ENCODE data around the gene ZMIZ1.
A peak's percentile ranks its signal among the peaks of the same experiment; 100 is the strongest.

ZMIZ1 gene, protein sequence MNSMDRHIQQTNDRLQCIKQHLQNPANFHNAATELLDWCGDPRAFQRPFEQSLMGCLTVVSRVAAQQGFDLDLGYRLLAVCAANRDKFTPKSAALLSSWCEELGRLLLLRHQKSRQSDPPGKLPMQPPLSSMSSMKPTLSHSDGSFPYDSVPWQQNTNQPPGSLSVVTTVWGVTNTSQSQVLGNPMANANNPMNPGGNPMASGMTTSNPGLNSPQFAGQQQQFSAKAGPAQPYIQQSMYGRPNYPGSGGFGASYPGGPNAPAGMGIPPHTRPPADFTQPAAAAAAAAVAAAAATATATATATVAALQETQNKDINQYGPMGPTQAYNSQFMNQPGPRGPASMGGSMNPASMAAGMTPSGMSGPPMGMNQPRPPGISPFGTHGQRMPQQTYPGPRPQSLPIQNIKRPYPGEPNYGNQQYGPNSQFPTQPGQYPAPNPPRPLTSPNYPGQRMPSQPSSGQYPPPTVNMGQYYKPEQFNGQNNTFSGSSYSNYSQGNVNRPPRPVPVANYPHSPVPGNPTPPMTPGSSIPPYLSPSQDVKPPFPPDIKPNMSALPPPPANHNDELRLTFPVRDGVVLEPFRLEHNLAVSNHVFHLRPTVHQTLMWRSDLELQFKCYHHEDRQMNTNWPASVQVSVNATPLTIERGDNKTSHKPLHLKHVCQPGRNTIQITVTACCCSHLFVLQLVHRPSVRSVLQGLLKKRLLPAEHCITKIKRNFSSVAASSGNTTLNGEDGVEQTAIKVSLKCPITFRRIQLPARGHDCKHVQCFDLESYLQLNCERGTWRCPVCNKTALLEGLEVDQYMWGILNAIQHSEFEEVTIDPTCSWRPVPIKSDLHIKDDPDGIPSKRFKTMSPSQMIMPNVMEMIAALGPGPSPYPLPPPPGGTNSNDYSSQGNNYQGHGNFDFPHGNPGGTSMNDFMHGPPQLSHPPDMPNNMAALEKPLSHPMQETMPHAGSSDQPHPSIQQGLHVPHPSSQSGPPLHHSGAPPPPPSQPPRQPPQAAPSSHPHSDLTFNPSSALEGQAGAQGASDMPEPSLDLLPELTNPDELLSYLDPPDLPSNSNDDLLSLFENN

DNA sequence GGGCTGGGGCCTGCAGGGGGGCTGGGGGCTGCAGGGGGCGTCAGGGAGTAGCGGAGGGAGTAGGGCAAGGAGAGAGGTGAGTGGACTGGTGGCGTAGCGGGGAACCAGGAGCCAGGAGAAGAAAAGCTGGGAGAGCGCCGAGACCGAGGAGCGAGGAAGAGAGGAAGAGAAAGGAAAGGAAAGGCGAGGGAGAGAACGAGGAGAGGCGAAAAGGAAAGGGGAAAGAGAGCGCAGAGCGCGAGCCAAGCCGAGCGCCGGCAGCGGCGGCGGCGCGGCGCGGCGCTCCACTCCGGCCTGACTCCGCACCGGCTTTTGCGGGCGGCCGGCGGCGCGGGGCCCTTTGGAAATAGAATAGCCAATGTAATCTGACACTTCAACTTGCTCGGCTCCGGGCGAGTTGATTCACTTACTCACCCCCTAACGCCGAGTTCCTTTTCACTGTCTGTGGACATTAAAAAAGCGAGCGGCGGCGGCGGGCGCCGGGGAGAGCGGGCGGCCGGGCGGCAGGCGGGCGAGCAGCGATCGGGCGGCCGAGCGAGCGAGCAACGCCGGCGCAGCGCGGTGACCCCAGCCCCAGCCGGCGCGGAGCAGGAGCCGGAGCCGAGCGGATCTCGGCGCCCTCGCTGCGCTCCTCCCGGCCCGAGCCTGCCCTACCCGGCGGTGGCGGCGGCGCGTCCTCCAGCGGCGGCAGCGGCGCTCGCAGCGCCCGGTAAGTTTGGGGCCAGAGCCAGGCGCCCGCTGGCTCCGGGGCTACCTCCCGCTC is at the start of gene ZMIZ1:
ZMIZ1 (plus strand) TSS at position 405 of the 763 bp plus-strand sequence. CDS start 132,667 bp downstream, outside the sequence.
- DNase-seq (ENCODE audit: low read depth in 2 of 3, low spot score in 2 of 3): peak in 2 of 3 experiments; percentile 57 to 61

DNA sequence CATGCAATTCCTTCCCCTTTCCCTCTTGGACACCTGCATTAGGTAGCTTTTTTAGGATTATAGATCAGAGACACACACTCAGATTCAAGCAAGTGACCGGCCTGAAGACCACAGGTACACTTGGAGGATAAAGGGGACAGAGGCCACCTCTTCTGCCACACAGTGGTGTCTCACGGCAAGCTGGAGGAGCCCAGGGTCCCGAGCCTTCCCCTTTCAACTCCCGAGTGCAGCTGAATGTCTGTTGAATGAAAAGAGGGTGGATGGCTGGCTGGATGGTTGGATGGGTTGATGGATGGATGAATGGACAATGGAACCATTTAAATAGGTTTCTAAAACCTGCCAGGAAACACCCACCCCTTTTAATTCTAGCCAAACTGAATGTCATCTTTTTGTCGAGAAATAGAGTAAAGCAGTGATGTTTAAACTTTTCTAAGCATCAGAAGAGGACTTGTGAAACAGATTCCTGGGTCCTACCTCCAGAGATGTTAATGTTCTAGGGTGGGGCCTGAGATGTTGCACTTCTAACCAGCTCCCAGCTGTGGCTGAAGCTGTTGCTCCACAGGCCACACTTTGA is 49.2 kb upstream of the ZMIZ1 start:
- DNase-seq (ENCODE audit: low read depth in 2 of 3, low spot score in 2 of 3): no peak

DNA sequence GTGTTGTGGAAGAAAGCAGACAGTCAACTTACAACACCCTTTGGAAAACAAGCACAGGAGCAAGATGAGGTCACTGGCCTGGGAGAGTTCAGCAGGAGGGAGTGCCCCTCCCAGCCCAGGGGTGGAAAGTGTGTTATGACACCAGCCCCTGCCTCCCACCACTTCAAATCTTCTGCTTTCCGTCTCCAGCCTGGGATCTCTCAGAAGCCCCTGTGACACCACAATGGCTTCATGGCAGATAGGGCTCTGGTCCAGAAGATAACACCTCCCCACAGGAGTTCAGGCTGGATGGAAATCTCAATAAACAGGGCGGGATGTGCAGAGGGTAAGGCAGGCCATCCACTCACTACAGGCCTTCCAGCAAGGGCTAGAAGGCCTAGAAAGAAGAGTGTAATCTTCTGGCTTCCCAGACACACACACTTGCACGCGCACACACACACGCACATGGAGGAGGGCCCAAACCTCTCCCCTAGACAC is 48.7 kb upstream of the ZMIZ1 start:
- no peak for DNase-seq (ENCODE audit: low read depth in 2 of 3, low spot score in 2 of 3)

DNA sequence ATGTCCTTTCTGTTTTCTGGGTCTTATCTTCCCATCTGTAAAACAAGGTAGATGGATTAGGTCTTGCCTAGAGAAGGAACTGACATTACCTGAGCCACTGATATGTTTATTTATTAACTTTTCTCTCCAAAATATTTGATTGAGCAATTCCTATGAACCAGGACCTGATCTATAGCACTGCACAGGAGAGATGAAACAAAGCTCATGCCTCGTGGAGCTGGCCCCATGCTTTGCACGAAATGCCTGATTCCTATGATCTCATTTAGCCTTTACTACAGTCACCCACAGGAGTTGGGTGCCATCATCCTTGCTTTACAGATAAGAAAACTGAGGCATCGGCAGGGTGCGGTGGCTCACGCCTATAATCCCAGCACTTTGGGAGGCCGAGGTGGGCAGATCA is 48.2 kb upstream of the ZMIZ1 start:
- no peak for DNase-seq (ENCODE audit: low read depth in 2 of 3, low spot score in 2 of 3)

DNA sequence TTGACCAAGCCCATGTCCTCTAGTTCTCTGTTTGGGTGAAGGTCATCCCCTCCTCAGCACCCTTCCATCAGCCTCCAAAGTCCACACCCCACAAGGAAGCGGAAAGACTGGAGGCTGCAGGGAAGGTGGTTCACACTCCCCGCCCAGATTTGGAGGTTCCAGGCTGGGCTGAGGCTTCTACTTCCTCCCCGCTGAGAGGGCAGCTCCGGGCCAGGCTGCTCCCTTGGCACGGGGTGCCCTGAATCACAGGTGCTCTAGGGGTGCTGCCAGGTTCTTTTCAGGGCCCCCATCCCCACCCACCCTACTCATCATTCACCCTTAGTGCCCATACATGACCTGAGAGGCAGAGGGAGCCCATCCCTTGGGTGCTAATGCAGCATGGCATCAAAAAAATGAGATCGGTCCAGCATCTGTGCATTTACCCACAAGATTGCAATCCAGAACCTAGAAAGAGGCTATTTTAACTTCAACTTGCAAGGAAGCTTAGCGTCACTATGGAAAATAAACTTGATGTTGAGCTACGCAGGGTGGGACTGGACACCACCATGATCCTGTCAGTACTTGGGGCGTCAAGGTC is 47.3 kb upstream of the ZMIZ1 start:
- no peak for DNase-seq (ENCODE audit: low read depth in 2 of 3, low spot score in 2 of 3)

DNA sequence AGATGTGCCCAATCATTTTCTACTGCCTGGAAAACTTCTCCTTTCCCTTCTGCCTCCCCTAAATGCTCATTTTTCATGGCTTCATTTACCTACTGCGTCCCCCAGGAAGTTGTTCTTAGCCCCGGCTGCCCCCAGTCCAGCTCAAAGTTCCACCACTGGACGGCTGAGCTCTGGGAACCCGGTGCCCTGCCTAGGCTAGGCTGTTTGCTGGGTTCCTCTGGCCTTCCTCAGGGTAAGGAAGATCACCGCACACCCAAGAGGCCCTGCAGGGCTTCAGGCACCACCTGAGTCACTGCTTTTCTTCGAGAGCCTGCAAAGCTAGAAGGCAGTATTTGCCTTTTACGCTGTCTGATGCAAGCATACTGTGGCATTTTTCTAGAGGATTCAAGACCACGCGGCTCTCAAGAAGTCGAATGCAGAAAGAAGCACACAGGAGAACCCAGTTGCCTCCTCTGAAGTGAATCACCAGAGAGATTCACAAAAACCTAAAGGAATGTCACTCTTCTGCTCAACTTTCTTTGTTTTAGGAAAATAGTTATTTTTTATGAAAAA is 46.7 kb upstream of the ZMIZ1 start:
- no peak for DNase-seq (ENCODE audit: low read depth in 2 of 3, low spot score in 2 of 3)

DNA sequence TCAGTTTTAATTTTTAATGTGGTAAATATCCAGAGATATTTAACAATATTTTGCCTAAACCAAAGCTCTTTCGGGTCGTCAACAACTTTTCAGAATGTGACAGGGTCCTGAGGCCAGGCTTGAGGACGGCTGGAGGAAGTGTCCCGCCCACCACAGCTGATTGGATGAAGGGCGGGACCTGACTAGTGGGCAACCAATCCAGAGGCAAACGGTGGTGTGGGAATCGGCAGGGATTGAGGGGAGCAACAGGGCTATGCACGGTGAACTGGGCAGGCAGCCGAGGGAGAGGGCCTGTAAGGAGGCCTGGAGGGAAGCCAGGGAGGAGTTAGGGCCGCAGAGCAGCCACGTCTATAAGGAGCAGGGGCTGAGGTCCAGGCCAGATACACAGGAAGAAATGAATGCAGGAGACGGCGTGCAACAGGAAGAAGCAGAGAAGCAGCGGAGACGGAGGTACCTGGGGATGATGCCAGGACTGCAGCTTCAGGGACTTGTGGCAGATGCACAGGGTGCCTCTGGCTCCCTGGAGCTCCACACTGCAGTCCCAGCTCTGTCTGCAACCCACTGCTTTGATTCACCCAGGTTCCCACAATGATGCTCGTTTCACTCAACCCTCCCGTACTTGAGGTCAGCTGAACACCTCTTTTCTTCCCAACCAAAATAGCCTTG is 46.1 kb upstream of the ZMIZ1 start:
- DNase-seq (ENCODE audit: low read depth in 2 of 3, low spot score in 2 of 3): no peak

DNA sequence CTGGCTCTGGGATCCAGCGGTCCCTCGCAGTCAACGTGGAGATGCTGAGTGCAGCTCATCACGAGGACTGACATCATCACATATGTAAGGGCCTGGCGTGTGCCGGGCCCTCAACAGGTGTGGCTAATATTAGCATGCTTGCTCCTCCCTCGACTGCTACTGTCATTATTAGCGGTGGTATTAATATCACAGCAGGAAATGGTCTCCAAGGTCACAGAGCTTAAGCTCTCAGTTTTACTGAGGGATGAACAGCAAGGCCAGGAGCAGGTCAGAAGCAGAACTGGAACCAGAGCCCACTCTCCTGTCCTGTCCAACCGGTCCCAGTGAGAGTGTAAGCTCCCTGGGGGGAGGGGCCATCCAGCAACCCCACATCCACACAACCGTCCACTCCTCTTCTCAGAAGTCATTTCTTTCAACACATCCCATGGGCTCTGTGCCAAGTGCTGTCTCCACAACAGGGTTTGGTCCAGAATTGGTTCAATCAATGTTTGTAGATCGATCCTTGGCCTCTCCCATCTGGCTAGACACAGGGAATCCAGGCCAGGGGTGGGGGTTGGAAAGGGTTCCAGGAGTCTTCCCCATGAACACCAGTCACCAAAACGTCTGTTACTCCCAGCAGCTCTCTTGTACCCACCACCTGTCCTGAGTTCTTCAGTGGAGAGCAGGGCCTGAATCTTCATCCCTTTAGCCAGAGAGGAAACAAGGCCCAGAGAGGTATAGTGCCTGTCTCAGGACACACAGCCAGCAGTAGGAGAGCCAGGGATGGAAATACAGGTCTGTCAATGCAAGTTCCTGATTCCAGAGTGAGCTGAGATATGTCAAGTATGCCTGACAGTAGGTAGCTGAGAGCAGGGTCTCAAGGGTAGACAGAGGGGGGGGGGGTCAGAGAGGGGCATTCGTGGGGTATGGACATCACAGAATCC is 45.3 kb upstream of the ZMIZ1 start:
- no peak for DNase-seq (ENCODE audit: low read depth in 2 of 3, low spot score in 2 of 3)

DNA sequence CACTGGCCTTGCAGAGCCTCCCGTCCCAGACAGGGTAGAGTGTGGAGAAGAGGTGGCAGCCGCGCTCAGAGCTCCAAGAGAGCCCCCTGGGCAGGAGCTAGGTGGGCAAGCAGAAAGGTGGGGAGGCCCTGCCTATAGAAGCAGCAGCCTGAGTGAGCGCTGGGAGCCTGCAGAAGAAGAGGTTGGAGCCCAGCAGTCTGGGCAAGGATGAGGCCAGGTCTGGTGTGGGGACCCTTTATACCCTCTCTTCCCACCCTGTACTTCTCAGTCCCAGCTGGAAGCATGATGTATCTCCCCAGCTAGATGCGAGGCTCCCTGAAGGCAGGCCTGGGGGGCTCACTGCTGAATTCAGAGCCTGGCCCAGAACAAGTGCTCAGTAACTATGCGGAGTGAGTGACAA is 44.5 kb upstream of the ZMIZ1 start:
- DNase-seq (ENCODE audit: low read depth in 2 of 3, low spot score in 2 of 3): no peak

DNA sequence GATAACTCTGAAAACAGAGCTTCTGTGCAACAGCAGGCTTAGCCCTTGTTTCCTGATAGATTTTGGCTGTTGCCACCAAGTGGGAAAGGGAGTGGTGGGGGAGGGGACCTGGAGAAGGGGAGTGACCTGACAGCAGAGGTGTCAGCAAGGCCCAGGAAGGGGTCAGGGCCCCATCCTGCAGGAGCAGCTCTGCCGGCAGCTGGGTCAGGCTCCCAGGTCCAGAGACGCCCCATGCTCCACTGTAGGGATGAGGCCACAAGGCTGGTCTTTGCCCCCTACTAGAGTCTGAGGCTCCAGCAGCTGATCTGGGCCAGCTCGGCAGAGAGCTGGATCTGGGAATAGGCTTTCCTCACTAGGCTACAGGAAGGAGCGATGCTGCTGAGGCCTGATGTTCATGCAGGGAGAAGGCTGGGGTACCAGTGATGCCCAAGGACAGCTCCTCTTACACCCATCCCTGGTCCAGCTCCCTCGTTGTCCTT is 44.0 kb upstream of the ZMIZ1 start:
- no peak for DNase-seq (ENCODE audit: low read depth in 2 of 3, low spot score in 2 of 3)

DNA sequence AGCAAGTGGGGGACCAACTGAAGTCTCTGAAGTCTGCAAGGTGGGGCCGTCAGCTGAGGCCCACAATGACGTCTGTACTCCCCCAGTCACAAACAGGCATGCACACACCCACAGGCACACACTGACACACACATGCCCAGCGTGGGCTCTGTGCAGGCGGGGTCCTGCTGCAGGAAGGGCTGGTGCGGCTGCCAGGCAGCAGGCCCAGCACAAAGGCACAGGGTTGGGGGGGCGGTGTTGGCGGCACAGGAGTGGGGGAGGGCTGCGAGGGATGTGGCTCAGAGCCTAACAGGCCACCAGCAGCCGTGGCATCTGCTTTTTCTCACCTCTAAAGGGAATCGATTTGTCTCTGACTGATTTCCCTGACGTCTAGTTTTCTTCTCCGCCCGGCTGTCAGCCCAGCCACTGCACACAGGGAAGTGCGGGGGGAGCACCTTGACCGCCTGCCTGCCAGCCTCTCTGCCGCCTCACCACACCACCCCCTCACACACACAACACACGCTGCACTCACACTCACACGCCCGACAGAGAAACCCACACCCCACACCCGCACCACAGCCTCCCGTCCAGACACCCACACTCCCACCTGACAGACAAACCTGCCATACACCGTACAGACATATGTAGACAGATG is 43.5 kb upstream of the ZMIZ1 start:
- DNase-seq (ENCODE audit: low read depth in 2 of 3, low spot score in 2 of 3): peak in 1 of 3 experiments; percentile 23

DNA sequence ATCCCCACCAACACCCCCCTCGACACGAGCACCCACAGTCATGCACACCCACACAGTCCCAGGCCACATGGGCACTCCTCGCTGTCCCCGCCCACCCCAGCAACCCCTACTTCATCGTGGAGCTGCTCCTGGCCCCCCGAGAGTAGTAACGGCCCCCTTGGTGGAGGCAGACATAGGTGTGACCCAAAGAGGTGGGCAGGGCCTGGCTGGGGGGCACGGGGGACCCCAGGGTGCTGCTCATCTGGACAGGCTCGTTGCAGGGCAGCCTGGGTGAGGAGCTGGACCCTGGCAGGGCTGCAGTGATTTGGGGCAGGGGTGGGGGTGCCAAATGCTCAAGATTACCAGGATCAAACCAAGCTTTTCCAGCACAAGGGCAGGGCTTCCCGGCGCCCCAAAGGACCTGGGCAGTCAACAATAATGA is 42.4 kb upstream of the ZMIZ1 start:
- DNase-seq (ENCODE audit: low read depth in 2 of 3, low spot score in 2 of 3): no peak

DNA sequence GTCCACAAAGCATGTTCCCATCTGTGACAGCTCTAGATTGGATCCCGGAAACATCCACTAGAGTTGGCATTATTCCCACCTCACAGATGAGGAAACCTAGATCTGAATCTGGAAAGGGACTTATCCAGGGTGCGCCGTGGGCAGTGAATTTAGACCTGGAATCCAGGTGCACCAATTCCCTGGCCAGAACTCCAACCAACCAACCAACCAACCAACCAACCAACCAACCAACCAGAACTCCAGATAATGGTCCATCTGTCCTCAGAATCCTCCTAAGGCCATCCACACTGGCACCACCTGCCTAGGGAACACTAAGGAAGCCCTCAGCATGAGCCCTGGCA is 42.0 kb upstream of the ZMIZ1 start:
- no peak for DNase-seq (ENCODE audit: low read depth in 2 of 3, low spot score in 2 of 3)

DNA sequence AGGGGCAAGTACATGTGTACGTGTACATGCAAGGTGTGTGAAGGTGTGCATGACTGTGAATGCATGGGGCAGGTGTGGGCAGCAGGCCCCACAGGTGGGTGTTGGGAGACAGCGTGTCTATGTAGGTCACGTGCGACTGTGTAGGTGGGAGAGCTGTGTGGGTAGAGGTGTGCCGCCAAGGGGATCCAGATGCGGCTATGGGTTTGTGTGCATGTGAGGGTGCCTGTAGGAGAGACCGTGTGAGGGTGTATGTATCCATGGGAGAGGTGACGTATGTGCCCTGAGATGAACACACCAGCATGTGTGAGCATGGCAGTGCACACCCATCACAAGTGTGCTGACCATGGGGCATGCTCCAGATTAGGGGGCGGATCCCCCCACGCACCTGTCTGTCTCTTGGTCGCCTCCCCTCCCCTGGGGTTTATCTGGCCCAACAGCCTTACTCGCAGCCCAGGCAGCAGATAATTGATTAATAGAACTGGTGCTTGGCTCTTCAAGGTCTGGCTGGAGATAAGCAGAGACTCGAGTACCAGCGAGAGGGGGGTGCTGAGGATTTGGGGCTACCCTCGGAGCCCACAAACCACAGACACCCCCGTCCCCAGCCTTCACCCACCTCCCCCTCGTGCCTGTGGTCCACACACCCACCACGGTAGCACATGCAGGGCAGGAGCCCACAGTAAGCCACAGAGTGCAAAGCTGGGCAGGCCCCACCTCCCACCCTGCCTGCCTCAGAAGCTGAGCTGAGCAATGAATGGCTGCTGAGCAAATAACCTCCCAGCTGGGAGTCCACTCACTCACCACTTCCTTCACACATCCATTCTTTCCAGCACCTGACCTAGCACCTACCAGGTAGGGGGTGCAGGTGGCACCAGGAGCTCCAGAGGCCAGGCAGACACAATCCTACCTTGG is 41.4 kb upstream of the ZMIZ1 start:
- peak in 1 of 3 experiments; percentile 30 for DNase-seq (ENCODE audit: low read depth in 2 of 3, low spot score in 2 of 3)

DNA sequence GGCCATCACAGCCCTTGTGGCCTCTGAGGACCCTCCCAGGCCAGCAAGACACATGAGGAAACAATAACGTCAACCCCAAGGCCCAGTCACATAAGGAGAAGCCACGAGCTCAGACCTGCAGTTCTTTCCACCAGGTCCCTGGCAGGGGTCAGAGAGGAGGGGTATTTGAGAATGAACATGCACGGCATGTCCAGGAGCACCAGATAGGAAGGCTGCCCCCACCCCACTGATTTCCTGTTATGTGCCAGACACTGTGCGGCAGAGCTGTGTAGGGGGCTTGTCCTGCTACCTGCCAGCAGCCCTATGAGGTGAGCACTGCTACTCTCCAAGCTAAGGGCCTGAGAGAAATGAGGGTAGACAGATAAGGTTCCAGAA is 40.7 kb upstream of the ZMIZ1 start:
- no peak for DNase-seq (ENCODE audit: low read depth in 2 of 3, low spot score in 2 of 3)

DNA sequence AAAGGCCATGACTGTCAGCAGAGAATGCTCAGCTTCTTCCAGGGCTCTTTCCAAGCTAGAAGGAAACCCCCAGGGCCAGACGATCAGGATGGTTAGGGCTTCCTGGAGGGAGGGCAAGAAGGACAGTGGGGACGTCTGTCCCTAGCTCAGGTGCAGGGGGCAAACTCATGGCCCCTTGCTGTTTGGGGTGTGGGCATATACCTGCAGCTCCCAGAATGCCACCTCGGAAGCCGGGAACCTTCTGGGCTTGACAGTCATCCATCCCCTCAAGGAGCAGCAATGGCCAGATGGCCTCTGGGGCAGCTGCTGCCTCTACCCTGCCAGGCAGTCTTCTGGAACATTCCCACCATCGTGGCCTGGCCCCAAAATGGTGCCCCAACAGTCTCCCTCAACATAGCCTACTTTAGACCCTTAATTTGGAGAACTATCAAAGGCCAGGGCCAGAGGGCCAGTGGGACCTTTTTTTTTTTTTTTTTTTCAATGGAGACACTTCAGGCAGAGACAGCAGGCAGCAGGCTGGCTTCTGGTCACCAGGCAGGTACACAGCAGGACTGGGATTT is 40.2 kb upstream of the ZMIZ1 start:
- DNase-seq (ENCODE audit: low read depth in 2 of 3, low spot score in 2 of 3): no peak
